ENCODE measurements around the gene MOV10. TPM values are rescaled to one million over a fixed set of nuclear protein-coding genes. Genes with fewer than 3 reads are reported as not detected.

The MOV10 gene
- total RNA-seq, 2 experiments from 2014 or later, result 80.6 to 89.3 TPM

DNA sequence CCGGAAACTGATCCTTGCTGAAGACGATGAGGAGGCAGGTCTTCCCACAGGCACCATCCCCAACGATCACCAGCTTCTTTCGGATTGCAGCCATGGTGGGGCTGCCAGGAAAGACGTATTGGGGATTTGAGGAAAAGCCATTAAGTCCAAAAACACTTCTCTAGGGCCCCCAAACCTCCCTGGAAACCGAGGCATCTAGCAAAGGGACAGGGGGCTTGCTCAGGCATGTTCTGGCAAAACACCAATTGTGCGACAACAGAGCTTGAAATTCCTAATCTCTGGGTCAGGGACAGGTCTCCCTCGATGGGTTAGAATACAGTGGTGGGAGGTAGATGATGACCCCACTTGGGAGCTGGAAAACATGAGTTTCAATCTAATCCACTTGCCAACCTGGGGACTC lies 29.2 kb downstream of the MOV10 start:
- H3K27me3 Mint-ChIP-seq, result no peaks in the 10 kb centered on the region
- Histone ChIP-seq H3K4me3 (ENCODE audit: low read length) (no peak overlapping the region), H3K4me1 (ENCODE audit: insufficient read depth, low read length) (peaks cover 57% of the 10 kb centered on the region), H3K27me3 (ENCODE audit: control insufficient read depth in 1 of 2, insufficient read depth in 2 of 2, low read length in 2 of 2) (no peaks in the 10 kb centered on the region), H3K27ac (ENCODE audit: low read depth in 1 of 2, low read length in 2 of 2) (no peak overlapping the region), H3K9me3 (ENCODE audit: control insufficient read depth in 1 of 2, insufficient read depth in 1 of 2, low read length in 2 of 2) (no peaks in the 10 kb centered on the region), H3K36me3 (ENCODE audit: insufficient read depth, low read length) (peaks cover 17% of the 10 kb centered on the region)
- no peaks in the 10 kb centered on the region for H3K9me3 Mint-ChIP-seq
- ATAC-seq (ENCODE audit: poor library complexity) (no peak), DNase-seq (peak in 1 of 14 experiments; percentile 11)
- H3K36me3 Mint-ChIP-seq (ENCODE audit: low read depth), result peaks cover 23% of the 10 kb centered on the region
- no peak for TF ChIP-seq CTCF (IDR thresholded peaks at IDR 0.05)
- H3K27ac Mint-ChIP-seq, result no peak overlapping the region
- H3K4me1 Mint-ChIP-seq (ENCODE audit: low read depth), result peaks cover 72% of the 10 kb centered on the region
- ChIA-PET CTCF (interaction anchor here (1.1 to 1.8 kb wide), 3 partner anchors 12 to 202 kb away, joined by 3 to 6 read pairs (median 4); partner anchors contain the start of gene PPM1J), POLR2A (interaction anchor here (1.0 to 4.4 kb wide), 4 partner anchors 8 to 85 kb away, joined by 3 to 46 read pairs (median 24); partner anchors contain the start of genes CAPZA1, MOV10, PPM1J and ST7L)
- intact Hi-C loops (cut with DNase I, micrococcal nuclease), result no loop called here
- H3K4me3 Mint-ChIP-seq, result no peak overlapping the region

DNA sequence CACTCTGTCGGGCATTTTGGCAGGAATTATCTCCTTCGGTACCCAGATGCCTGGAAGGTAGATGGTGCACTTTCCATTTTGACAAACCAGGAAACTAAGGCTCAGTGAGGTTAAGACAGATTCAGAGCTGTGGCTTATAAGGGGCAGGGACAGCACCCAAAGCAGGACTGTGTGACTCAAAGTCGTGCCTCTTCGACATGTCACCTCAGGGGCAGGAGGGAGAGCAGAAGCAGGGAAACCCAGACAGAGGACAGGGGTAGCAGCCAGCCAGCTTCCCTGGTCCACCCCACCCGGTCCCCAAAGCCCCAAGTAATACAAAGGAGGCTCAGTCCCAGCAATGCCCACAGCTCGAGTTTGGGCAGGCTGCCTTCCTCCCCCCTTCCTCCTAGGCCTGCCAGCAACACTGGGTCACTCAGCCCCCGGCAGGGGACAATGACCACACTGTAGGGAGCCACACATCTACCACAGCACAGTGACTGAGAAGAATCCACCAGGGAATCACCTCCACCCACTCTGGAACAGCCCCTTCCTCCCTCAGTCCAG lies 30.0 kb downstream of the MOV10 start:
- peak overlapping the region; percentile 59 for H3K27ac Mint-ChIP-seq
- H3K4me1 Mint-ChIP-seq (ENCODE audit: low read depth), result peaks cover 72% of the 10 kb centered on the region
- CTCF ChIA-PET, result interaction anchor here (0.5 to 1.6 kb wide), 6 partner anchors 11 to 368 kb away, joined by 3 to 12 read pairs (median 4); partner anchors contain the start of genes LRIG2, MOV10 and PPM1J
- H3K36me3 Mint-ChIP-seq (ENCODE audit: low read depth), result peaks cover 15% of the 10 kb centered on the region
- intact Hi-C loops (cut with DNase I, micrococcal nuclease), result no loop called here
- peaks cover 12% of the 10 kb centered on the region for H3K36me3 ChIP-seq (ENCODE audit: insufficient read depth, low read length)
- H3K4me1 ChIP-seq (ENCODE audit: insufficient read depth, low read length), result peaks cover 57% of the 10 kb centered on the region
- H3K4me3 Mint-ChIP-seq, result peak overlapping the region; percentile 80
- peak overlapping the region in 1 of 2 donors; percentile 60 for H3K27ac ChIP-seq (ENCODE audit: low read depth in 1 of 2, low read length in 2 of 2)
- DNase-seq, result no peak
- H3K4me3 ChIP-seq (ENCODE audit: low read length), result peak overlapping the region; percentile 31
- no peak for ATAC-seq (ENCODE audit: poor library complexity)
- H3K9me3 ChIP-seq (ENCODE audit: control insufficient read depth in 1 of 2, insufficient read depth in 1 of 2, low read length in 2 of 2), result no peaks in the 10 kb centered on the region
- POLR2A ChIA-PET, result interaction anchor here (0.8 to 4.4 kb wide), 7 partner anchors 8 to 368 kb away, joined by 3 to 46 read pairs (median 4); partner anchors contain the start of genes CAPZA1, LRIG2, MOV10 and PPM1J
- no peaks in the 10 kb centered on the region for H3K27me3 Mint-ChIP-seq
- no peak for TF ChIP-seq CTCF (IDR thresholded peaks at IDR 0.05)
- H3K9me3 Mint-ChIP-seq, result no peaks in the 10 kb centered on the region
- no peaks in the 10 kb centered on the region for H3K27me3 ChIP-seq (ENCODE audit: control insufficient read depth in 1 of 2, insufficient read depth in 2 of 2, low read length in 2 of 2)

DNA sequence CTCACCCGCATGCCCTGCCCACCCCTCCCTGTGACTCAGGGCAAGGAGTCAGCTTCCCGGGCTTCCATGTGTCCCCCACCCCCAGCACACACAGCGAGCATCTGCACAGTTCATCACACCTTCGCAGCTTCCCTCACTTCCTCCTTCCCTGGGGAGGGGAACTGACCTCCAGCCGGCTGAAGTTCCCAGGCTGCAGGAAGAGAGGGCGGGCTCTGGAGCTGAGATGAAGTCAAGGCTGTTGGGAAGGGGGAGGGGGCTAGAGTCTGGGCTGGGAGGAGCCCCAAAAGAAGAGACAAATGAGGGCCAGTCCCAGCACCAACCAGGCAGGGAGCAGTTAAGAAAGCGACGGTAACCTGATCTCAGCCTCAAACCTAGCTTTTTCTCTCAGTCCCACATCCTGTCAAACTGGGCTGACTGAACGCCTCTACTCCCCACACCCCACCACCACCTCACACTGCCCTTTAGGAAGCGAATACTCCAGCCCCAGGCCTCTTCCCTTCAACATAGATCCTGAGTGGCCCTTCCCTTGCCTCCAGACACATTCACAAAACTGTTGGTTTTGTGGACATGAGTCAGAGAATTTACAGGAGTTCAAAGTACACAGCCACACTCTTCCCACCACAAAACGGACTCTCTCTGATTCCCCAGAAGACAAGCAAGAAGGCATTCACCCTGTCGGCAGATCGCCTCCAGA lies 30.6 kb downstream of the MOV10 start:
- peak overlapping the region; percentile 80 for H3K4me3 Mint-ChIP-seq
- CTCF ChIA-PET, result interaction anchor here (0.5 to 1.6 kb wide), 4 partner anchors 10 to 368 kb away, joined by 3 to 12 read pairs (median 4); partner anchors contain the start of genes LRIG2, MOV10 and PPM1J
- Histone ChIP-seq H3K27me3 (ENCODE audit: control insufficient read depth in 1 of 2, insufficient read depth in 2 of 2, low read length in 2 of 2) (no peaks in the 10 kb centered on the region), H3K4me1 (ENCODE audit: insufficient read depth, low read length) (peaks cover 54% of the 10 kb centered on the region), H3K4me3 (ENCODE audit: low read length) (peak overlapping the region; percentile 31), H3K36me3 (ENCODE audit: insufficient read depth, low read length) (peaks cover 6% of the 10 kb centered on the region), H3K9me3 (ENCODE audit: control insufficient read depth in 1 of 2, insufficient read depth in 1 of 2, low read length in 2 of 2) (no peaks in the 10 kb centered on the region), H3K27ac (ENCODE audit: low read depth in 1 of 2, low read length in 2 of 2) (peak overlapping the region in 1 of 2 donors; percentile 60)
- peaks cover 70% of the 10 kb centered on the region for H3K4me1 Mint-ChIP-seq (ENCODE audit: low read depth)
- peak in 7 of 14 experiments; percentile 25 to 81 (median 45) for DNase-seq
- intact Hi-C loops (cut with DNase I, micrococcal nuclease), result loop anchor here in 1 of 2 experiments (5.0 kb wide), 1 partner anchor 203 kb away; no protein-coding TSS in a partner anchor
- POLR2A ChIA-PET, result interaction anchor here (0.8 to 4.4 kb wide), 6 partner anchors 10 to 368 kb away, joined by 3 to 46 read pairs (median 9); partner anchors contain the start of genes CAPZA1, LRIG2, MOV10 and PPM1J
- peak; percentile 75 for ATAC-seq (ENCODE audit: poor library complexity)
- H3K36me3 Mint-ChIP-seq (ENCODE audit: low read depth), result peaks cover 9% of the 10 kb centered on the region
- no peaks in the 10 kb centered on the region for H3K9me3 Mint-ChIP-seq
- no peak for TF ChIP-seq CTCF (IDR thresholded peaks at IDR 0.05)
- peak overlapping the region; percentile 59 for H3K27ac Mint-ChIP-seq
- H3K27me3 Mint-ChIP-seq, result no peaks in the 10 kb centered on the region
